ENCODE results near the gene EDN2. TPM values are rescaled to one million over a fixed set of nuclear protein-coding genes. Genes with fewer than 3 reads are reported as not detected.
A peak's percentile ranks its signal among the peaks of the same experiment; 100 is the strongest.

EDN2 gene
- total RNA-seq, 1 donor from 2014 or later = not detected

DNA sequence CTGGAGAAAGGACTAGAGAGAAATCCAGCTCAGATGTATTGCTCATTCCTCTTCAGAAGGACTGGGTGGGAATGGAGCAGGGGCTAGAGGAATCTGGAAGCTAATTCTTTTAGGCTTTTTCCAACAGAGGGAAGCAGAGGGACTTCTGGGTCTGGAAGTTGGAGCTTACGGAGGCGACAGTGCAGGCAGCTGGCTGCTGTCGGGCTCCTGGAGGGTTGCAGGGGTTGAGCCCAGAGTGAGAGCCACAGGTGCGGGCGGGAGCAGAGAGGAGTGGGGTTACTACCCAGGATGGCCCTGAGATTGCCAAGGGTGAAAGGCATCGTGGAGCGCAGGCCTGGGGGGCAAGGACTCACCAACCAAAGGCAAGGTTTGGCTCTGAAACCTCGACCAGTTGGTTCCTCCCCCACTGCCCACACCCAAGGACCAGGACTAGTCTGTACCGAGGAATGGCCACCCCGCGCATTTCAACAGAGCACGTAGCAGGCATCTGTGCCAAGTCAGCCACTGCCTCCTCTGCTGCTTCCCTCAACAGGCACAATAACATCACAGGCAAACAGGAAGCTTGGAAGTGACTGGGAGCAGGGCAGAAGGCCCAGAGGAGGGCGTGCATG is 22.7 kb upstream of the EDN2 start:
- H3K4me3 Mint-ChIP-seq (ENCODE audit: low read depth) = no peak overlapping the region
- no peaks in the 10 kb centered on the region for H3K4me1 Mint-ChIP-seq (ENCODE audit: low read depth)
- no peak for DNase-seq (ENCODE audit: low spot score, unreplicated experiment)
- peaks cover 25% of the 10 kb centered on the region for H3K27me3 Mint-ChIP-seq
- no peaks in the 10 kb centered on the region for H3K9me3 Mint-ChIP-seq (ENCODE audit: low read depth)
- no peak overlapping the region for H3K27ac Mint-ChIP-seq
- no peak for TF ChIP-seq CTCF (IDR thresholded peaks at IDR 0.05; ENCODE audit: unreplicated experiment)
- H3K36me3 Mint-ChIP-seq (ENCODE audit: insufficient read depth) = no peaks in the 10 kb centered on the region

GRCh38 chr1:41504114-41505035 is 19.9 kb upstream of the EDN2 start:
- H3K36me3 Mint-ChIP-seq (ENCODE audit: insufficient read depth) = no peaks in the 10 kb centered on the region
- peak overlapping the region; percentile 6 for H3K27ac Mint-ChIP-seq

DNA sequence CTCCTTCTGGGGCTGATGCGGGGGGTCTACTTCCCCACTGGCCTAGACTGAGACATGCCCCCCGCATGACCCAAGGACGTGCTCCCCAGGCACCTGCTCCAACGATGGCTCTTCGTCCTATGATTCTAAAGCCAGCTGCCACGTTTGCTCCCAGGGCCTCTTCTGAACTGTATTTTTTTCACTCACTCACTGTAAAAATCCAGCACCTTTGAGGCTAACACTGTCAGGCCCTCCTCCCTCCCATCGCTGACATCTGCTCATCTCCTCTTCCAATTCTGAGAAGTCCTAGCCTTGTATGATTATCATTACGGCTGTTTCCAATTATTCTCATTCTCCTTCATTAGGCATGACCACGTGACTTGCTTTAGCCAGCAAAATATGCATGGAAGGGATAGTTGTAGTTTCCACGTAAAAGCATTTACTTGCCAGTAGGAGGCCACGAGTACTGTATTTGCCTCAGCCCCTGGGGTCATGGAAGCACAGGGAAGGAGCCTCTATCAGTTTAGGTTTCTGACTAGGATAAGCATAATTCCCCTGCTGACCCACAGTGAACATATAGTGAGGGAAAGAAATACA is 19.1 kb upstream of the EDN2 start:
- H3K4me1 Mint-ChIP-seq (ENCODE audit: low read depth) = no peaks in the 10 kb centered on the region
- DNase-seq (ENCODE audit: low spot score, unreplicated experiment) = no peak
- H3K27me3 Mint-ChIP-seq = peaks cover 22% of the 10 kb centered on the region
- no peaks in the 10 kb centered on the region for H3K36me3 Mint-ChIP-seq (ENCODE audit: insufficient read depth)
- peak overlapping the region; percentile 83 for H3K27ac Mint-ChIP-seq
- no peak overlapping the region for H3K4me3 Mint-ChIP-seq (ENCODE audit: low read depth)
- H3K9me3 Mint-ChIP-seq (ENCODE audit: low read depth) = no peaks in the 10 kb centered on the region
- peak; percentile 20 for TF ChIP-seq CTCF (IDR thresholded peaks at IDR 0.05; ENCODE audit: unreplicated experiment)

More at GRCh38 chr1:41504114-41505035, 19.9 kb upstream of the EDN2 start:
- TF ChIP-seq CTCF (IDR thresholded peaks at IDR 0.05; ENCODE audit: unreplicated experiment) = no peak
- Mint-ChIP-seq H3K27me3 (peaks cover 25% of the 10 kb centered on the region), H3K4me1 (ENCODE audit: low read depth) (no peaks in the 10 kb centered on the region), H3K9me3 (ENCODE audit: low read depth) (no peaks in the 10 kb centered on the region), H3K4me3 (ENCODE audit: low read depth) (no peak overlapping the region)
- no peak for DNase-seq (ENCODE audit: low spot score, unreplicated experiment)

- TF ChIP-seq CTCF (IDR thresholded peaks at IDR 0.05; ENCODE audit: unreplicated experiment) = no peak
- H3K4me3 Mint-ChIP-seq (ENCODE audit: low read depth) = no peak overlapping the region
- DNase-seq (ENCODE audit: low spot score, unreplicated experiment) = no peak
- no peak overlapping the region for H3K27ac Mint-ChIP-seq
- no peaks in the 10 kb centered on the region for H3K4me1 Mint-ChIP-seq (ENCODE audit: low read depth)
- no peaks in the 10 kb centered on the region for H3K9me3 Mint-ChIP-seq (ENCODE audit: low read depth)
- peaks cover 19% of the 10 kb centered on the region for H3K27me3 Mint-ChIP-seq
- no peaks in the 10 kb centered on the region for H3K36me3 Mint-ChIP-seq (ENCODE audit: insufficient read depth)
These were observed 18.4 kb upstream of the EDN2 start for GRCh38 chr1:41502912-41503311.

- Mint-ChIP-seq H3K27me3 (peaks cover 15% of the 10 kb centered on the region), H3K36me3 (ENCODE audit: insufficient read depth) (no peaks in the 10 kb centered on the region), H3K9me3 (ENCODE audit: low read depth) (no peaks in the 10 kb centered on the region)
These were observed 17.1 kb upstream of the EDN2 start for GRCh38 chr1:41501581-41501980.

More at GRCh38 chr1:41501581-41501980, 17.1 kb upstream of the EDN2 start:
- TF ChIP-seq CTCF (IDR thresholded peaks at IDR 0.05; ENCODE audit: unreplicated experiment) = no peak
- Mint-ChIP-seq H3K27ac (no peak overlapping the region), H3K4me1 (ENCODE audit: low read depth) (peaks cover 1% of the 10 kb centered on the region), H3K4me3 (ENCODE audit: low read depth) (no peak overlapping the region)
- DNase-seq (ENCODE audit: low spot score, unreplicated experiment) = no peak

Data from progenitor cell of endocrine pancreas (in vitro differentiated cells).